Measurements from ENCODE around the gene MAN2B2.

The MAN2B2 gene

DNA sequence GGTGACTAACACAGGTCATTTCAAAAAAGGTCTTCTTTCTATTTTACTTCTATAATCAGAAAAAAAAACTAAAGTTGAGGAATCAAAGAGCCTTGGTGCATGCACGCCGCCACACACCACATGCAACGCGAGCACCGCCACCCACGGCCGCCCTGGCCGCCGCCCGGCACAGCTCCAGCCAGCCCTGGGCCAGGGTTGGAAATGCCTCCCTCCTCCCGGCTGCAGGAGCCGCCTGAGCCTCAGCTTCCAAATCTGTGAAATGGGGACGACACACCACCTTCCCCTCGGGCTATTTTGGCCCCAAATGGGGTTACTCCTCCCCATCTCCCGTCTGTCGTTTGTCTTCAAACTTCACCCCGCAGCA lies 39.7 kb upstream of the MAN2B2 start:
- DNase-seq (ENCODE audit: extremely low read depth, low read depth): no peak
- H3K4me3 ChIP-seq (replicated peaks; ENCODE audit: low read depth, low read length): no peak overlapping the region
- TF ChIP-seq, protein P1, sequence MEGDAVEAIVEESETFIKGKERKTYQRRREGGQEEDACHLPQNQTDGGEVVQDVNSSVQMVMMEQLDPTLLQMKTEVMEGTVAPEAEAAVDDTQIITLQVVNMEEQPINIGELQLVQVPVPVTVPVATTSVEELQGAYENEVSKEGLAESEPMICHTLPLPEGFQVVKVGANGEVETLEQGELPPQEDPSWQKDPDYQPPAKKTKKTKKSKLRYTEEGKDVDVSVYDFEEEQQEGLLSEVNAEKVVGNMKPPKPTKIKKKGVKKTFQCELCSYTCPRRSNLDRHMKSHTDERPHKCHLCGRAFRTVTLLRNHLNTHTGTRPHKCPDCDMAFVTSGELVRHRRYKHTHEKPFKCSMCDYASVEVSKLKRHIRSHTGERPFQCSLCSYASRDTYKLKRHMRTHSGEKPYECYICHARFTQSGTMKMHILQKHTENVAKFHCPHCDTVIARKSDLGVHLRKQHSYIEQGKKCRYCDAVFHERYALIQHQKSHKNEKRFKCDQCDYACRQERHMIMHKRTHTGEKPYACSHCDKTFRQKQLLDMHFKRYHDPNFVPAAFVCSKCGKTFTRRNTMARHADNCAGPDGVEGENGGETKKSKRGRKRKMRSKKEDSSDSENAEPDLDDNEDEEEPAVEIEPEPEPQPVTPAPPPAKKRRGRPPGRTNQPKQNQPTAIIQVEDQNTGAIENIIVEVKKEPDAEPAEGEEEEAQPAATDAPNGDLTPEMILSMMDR (IDR thresholded peaks at IDR 0.05; ENCODE audit: low read depth, low read length, missing control alignments): no peak

DNA sequence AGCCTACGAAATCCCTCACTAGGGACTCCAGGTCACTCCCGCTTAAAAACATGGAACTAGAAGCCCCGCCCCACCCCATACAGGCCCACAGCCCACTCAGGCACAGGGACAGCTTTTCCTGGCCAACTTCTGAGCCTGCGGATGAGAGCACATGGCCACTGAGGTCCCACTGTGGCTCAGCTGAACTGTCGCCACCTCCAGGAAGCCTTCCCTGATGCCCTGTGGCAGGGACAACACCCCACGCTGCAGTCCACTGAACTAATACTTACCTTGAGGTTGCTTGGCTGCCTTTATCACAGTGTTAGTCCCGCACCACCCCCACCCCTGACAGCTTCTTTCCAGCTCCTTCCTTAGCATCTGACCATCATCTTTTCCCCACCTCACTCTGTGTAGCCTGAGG lies 39.3 kb upstream of the MAN2B2 start:
- TF ChIP-seq, protein P1 (IDR thresholded peaks at IDR 0.05; ENCODE audit: low read depth, low read length, missing control alignments): no peak
- no peak overlapping the region for H3K4me3 ChIP-seq (replicated peaks; ENCODE audit: low read depth, low read length)
- DNase-seq (ENCODE audit: extremely low read depth, low read depth): no peak

DNA sequence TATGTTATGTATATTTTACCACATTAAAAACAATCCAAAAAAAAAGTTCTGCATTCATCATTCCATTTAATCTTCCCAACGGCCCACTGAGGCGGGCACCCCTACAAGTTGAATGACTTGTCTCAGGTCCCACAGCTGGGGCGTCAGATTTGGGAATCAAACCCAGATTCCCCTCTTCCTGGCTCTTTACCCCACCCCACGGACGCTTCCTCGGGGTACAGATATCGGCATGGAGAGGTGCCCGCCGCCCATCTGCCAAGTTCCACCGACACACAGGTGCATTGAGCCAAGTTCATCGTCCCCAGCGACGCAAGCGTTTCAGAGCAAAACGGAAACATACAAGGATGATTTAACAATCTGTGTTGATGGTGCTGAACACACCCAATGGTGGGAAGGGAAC lies 36.9 kb upstream of the MAN2B2 start:
- TF ChIP-seq, protein P1 (IDR thresholded peaks at IDR 0.05; ENCODE audit: low read depth, low read length, missing control alignments): no peak
- no peak for DNase-seq (ENCODE audit: extremely low read depth, low read depth)
- H3K4me3 ChIP-seq (replicated peaks; ENCODE audit: low read depth, low read length): no peak overlapping the region

DNA sequence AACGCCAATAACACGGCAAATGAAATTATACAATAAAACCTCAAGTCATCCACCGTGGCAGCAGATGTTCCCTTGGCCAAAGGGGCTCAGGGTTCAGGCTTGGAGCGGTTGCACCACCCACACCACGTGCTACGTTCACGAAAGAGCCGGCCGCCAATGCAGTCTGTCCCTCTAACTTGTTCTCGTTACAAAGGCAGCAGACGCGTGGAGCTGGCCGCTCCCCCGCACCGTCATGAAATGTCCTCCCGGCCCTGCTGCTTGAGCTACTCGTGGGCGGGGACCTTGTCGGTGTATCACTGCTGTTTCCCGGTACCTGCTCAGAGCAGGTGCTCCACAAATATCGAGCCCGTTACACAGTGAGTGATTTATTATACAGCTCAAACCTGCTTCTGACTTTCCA lies 36.4 kb upstream of the MAN2B2 start:
- TF ChIP-seq, protein P1 (IDR thresholded peaks at IDR 0.05; ENCODE audit: low read depth, low read length, missing control alignments): no peak

DNA sequence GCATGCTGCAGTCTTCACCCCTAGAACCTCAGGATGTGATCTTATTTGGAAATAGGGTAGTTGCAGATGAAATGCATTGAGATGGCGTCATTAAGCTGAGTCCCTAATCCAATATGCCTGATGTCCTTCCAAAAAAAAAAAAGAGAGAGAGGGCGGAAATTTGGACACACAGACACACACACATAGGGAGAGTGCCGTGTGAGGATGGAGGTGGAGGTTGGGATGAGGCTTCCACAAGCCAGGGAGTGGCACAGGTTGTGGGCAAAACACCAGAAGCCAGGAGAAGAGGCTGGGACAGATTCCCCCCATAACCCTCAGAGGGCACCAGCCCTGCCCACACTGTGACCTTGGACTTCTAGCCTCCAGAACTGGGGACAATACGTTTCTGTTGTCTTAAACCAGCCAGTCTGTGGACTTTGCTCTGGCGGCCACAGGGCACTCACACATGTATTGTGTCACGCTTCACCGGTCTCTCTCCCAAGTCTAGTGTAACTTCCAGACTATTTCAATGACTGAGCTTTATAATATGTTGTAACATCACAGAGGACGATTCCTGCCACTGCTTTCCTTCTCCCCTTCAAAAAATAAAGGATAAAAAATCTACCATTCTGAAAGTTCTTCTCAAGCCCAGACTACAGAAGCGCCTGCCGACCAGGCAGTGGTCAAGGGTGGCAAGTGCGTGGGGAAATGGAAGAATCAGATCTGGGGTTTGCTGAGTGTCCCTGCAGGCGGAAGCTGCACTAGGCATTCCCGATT lies 35.8 kb upstream of the MAN2B2 start:
- H3K4me3 ChIP-seq (replicated peaks; ENCODE audit: low read depth, low read length): no peak overlapping the region
- TF ChIP-seq, protein P1 (IDR thresholded peaks at IDR 0.05; ENCODE audit: low read depth, low read length, missing control alignments): no peak
- no peak for DNase-seq (ENCODE audit: extremely low read depth, low read depth)

More for the DNA sequence above, 36.4 kb upstream of the MAN2B2 start:
- DNase-seq (ENCODE audit: extremely low read depth, low read depth): no peak
- no peak overlapping the region for H3K4me3 ChIP-seq (replicated peaks; ENCODE audit: low read depth, low read length)

DNA sequence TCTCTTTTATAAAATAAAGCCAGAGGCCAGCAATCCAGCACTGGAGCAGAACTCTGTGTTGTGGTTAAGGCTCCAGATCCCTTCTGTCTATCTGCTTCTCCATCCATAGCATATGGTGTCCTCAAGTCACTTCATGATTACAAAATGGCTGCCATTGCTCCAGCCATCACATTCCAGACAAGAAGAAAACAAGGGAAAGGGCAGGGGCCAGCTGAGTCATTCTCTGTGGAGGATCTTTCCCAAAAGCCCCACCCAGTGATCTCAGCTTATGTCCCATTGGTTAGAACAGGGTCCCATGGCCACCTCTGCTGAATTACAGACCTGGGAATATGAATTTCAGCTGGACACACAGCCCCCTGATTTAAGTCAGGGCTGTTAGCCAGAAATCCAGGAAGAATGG lies 34.1 kb upstream of the MAN2B2 start:
- H3K4me3 ChIP-seq (replicated peaks; ENCODE audit: low read depth, low read length): no peak overlapping the region
- no peak for DNase-seq (ENCODE audit: extremely low read depth, low read depth)
- TF ChIP-seq, protein P1 (IDR thresholded peaks at IDR 0.05; ENCODE audit: low read depth, low read length, missing control alignments): no peak

DNA sequence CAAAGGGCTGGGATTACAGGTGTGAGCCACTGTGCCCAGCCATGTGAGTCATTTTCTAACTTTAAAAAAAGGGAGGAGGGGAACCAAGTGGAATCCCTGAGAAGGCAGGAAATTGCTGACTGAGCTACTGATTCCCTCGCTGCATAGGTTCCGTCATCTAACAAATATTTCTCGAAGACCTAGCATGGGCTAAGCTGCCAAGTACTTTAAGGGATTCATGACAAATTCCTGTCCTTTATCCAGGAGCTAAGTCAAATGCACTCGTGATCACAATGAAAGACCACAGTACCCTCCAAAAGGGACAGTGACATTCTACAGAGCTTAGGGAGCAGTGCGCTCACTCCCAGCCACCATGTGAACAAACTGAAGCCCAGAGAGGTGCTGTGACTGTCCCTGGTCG lies 33.2 kb upstream of the MAN2B2 start:
- DNase-seq (ENCODE audit: extremely low read depth, low read depth): no peak
- TF ChIP-seq, protein P1 (IDR thresholded peaks at IDR 0.05; ENCODE audit: low read depth, low read length, missing control alignments): no peak
- no peak overlapping the region for H3K4me3 ChIP-seq (replicated peaks; ENCODE audit: low read depth, low read length)
